Measurements from ENCODE around the gene SLCO2A1. TPM values are rescaled to one million over a fixed set of nuclear protein-coding genes. Genes with fewer than 3 reads are reported as not detected.
A peak's percentile ranks its signal among the peaks of the same experiment; 100 is the strongest.

Gene SLCO2A1
- total RNA-seq, 1 donor from 2014 or later = 40.1 TPM

DNA sequence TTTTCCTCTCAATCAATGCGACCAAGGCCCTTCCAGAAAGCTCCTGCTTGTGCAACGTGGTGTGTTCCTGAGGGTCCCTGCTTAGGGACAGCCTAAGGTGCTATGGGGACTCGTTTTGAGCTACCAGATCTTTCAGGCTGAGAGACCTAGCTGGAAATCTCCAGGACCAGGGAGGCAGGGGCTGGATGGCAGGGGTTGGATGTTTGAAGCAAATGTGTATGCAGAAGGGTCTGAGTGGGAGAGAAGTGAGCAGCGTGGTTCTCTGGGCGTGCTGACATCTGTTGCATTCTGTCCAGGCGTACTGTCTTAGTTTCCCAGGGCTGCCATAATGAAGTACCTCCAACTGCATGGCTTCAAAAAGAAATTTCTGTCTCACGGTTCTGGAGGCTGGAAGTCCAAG is 31.7 kb upstream of the SLCO2A1 start:
- DNase-seq (ENCODE audit: low spot score) = no peak

DNA sequence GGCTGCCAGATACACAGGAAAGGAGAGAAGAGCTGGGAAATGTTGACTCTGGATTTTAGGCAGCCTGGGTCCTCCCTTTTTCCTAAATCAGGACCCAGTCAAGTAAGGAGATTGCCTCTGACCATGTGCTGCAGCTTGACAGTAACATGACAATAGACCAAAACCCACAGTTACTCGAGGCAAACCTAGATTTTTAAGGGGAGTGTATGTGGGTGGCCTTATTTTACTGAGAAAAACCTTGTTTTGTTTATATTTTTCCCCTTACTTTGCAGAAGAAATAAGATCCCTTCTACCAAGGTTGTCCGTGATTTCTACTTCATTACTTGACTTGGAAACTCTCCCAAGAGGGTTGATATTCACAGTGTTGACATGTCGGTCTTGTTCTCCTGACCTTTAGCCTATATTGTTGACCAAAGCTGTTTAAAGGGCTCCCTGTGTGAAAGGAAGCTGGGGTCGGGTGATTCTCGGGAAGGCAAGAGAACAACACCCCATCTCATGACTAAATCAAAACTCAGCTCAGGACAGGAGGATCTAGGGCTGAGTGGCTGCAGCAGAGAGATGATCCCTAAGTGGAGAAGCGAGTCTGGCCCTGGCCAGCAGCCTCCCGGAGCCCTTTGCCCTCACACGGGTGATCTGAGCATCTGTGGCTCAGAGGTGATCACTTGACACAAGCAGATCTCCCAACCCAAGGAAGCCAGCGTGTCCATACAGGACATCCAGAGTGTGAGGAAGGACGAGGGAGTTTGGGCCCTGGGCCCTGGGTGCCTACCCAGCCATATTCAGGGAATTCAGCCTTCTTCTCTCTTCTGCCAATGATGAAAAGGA is 31.0 kb upstream of the SLCO2A1 start:
- no peak for DNase-seq (ENCODE audit: low spot score)

DNA sequence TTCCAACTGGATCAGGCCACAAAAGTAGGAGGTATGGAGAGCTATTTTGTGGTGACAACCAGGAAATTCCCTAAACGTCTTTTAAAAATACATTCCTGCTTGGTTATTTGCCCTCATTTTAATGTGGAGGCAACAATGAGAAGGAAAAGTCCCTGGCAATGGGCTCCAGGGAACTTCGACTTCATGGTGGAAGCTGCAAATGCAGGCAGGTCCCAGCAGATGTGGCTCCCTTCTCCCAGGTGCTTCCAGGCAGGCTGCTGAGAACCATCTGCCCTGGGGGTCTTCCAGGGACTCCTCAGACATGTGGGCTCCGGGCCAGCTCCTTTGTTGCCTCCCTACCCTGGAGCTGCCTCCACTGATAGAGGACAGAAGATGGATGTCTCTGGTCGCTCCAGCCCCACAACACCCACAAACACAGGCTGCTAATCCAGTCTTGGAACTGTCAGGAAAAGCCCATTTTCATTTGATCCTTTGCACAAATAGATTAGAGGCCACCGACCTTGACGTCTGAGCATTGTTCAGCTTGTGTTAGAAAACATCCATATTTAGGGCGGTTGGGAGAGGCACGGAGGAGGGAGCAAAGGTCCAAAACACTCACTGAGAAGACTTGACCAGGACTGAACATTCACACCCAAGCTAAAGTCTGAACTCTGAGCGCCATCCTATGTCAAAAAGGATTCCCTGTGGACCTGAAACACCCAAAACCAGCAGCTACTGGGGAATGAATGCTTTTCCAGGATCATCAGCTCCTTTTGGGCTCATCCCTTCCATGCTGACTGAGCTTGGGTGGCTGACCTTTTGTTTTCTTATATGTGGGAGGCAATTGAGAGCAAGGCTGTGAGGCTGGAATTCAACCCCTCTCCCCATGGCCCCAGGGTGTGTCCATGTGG is 30.2 kb upstream of the SLCO2A1 start:
- no peak for DNase-seq (ENCODE audit: low spot score)

DNA sequence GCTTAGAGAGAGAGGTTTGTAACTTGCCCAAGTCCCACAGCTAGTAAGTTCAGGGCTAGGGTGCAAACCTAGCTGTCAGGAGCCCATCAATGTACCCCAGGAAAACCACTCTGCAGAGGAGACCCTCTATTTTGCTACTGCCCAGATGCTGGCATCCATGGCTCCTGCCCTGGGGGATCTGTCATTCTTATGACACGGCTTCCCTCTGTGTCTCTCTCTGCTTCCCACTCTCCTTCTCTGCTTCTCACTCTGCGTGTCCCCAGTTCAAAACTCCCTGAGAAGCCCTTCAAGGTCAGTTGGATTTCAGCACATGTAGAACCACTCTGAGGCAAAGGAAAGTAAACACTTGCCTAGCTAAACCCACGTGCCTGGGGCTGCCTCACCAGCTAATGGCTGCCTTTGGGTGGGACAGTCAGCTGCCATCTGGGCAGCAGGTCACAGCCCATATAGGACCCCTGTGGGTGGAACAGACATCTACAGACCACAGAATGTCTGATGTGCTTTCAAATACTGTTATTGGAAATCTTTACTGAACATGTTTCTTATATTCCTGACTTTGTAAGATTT is 29.4 kb upstream of the SLCO2A1 start:
- no peak for DNase-seq (ENCODE audit: low spot score)

DNA sequence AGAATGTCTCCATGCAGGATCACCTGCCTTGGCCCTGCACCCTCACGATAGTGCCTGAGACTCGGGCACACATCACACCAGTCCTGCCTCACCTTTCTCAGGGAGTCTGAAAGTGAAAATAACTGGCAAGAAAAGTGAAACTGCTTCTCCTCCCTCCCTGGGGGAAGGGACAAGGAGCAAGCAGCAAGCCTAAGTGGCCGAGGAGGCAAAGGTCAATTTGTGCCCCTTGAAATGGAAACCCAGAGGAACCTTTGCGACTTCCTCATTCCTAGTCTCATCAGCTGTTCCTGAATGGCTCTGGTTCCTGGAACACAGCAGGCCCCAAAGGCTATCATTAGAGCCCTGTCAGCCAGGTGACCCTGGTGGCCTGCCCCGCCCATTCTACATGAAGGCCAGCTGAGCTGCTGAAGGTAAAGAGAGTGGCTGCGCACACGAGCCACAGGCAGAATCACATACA is 28.0 kb upstream of the SLCO2A1 start:
- peak; percentile 81 for DNase-seq (ENCODE audit: low spot score)

DNA sequence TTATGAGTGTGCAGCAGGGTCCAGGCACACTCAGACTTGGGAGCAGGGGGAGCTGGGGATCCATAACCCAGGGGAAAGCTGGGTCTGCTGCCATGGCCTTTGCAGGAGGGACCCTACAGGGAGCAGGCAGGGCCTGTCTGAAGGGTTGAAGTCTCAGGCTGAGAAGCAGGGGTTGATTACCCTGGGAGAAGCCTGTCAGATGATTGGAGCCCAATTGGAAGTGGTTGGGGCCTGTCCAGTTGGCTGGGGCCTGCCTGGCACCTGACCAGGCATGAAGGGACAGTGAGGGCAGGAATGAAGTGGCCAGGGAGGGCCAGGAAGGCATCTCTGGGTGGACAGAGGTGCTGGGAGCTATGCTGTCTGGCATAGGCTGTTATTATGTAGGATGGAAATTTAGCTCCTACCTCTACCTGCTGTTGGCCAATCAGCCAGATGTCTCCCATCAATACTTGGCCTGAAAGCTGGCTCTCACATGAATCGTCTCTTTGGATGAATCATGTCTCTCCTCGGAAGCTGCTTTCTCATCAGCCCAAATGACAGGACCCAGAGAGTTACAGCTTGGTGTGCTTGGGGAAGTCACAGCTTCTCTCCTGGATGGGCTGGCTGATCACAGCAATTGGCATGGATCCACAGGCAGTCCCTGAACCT is 27.4 kb upstream of the SLCO2A1 start:
- peak; percentile 62 for DNase-seq (ENCODE audit: low spot score)

DNA sequence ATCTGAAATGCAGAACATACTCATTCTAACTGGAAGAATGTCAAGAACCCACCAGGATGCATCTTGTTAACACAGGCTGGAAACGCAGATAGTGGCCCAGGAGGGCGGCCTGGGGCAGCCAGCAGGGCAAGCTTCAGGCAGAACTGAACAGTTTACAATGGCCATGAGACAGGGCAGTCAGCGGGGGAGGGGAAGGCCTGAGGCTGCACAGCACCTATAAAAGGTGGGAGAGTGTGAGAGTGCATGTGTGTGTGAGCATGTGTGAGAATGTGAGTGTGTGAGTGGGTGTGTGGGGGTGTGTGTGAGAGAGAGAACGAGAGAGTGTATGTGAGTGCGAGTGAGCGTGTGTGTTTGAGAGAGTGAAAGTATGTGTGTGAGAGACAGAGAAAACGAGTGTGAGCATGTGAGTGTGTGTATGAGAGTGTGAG is 26.8 kb upstream of the SLCO2A1 start:
- DNase-seq (ENCODE audit: low spot score) = peak; percentile 76

DNA sequence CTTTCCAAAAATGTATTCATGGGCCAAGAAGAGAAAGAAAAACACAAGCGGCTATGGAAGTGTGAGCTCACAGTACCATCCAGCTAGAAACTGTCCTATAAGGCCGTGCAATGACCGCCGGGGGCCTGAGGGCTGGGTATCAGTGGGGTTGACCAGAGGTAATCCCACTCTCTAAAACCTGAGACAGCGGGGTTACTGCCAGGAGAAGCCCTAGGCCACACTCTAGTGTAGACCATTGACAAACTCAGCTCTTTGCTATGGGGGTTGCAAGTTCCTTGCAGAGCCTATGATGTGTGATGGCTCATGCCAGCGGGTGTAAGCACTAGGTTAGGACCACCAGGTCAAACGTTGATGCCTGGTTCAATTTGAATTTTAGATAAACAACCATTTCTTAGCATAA is 25.9 kb upstream of the SLCO2A1 start:
- no peak for DNase-seq (ENCODE audit: low spot score)

DNA sequence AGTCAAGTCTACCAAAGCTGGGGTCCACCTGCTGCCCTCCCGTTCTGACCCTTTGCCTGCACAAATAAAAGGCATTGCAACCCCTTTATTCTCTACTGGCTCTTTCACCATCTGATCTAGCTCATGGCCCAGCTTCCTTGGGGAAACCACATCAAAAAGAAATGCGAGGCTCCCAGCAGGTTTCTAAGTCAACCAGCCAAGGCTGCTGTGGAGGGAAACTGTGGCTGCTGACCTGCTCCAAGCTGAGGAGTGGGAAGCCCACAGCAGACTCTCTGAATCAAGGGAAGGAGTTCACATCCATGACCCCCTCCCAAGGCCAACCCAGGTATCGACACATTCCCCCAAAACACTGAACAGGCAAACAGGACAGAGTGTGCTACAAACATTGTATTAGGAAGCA is 25.2 kb upstream of the SLCO2A1 start:
- DNase-seq (ENCODE audit: low spot score) = peak; percentile 60

DNA sequence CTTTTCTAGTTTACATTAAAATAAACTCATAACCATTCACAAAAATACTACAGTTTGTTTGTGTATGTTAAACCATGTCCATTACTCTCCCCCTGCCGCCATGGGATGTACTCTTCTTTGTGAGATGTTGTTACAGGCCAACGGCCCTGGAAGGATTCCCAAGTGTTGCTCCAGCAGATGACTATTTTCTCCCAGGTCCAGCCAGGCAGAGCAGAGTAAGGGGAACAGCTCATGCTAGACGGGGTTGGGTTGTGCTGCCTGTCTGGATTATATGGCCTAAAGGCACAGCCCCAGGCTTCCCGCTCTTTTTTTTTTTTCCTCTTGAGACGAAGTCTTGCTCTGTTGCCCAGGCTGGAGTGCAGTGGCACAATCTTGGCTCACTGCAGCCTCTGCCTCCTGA is 24.5 kb upstream of the SLCO2A1 start:
- DNase-seq (ENCODE audit: low spot score) = peak; percentile 37

DNA sequence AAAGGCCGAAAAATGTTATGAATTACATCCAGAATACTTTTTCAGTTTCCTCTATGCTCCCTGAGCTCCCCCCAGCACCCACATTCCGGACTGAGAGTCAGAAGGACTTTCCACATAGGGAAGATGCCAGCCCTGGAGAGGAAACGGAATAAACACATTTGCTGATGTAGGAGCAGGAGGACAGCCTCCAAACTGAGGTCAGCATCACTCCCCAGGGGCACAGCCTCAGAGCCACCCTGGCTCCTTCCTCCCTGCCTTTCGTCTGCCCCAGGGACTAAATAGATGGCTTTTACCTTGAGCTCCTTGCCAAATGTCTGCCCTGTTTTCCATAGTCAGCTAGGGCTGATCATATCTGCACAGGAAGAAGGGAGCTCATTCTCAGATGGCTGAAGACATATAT is 22.6 kb upstream of the SLCO2A1 start:
- no peak for DNase-seq (ENCODE audit: low spot score)

DNA sequence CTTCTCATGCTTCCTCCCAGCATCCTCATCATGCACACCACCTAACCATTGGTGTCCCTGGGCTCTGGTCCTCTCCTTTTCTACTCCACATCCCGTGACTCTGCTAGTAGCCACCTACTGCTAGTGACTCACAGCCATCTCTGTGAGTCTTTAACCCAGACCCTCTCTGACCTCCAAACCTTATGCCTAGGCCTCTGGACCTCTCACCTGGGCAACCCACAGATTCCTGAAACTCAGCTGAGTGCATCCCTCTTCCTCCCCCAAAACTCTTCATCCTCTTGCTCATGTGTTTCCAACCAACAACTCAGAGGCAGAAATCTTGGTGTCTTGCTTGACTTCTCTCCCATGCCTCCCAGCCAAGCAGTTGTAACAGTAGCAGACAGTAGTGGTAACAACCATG is 20.0 kb upstream of the SLCO2A1 start:
- DNase-seq (ENCODE audit: low spot score) = peak; percentile 69

DNA sequence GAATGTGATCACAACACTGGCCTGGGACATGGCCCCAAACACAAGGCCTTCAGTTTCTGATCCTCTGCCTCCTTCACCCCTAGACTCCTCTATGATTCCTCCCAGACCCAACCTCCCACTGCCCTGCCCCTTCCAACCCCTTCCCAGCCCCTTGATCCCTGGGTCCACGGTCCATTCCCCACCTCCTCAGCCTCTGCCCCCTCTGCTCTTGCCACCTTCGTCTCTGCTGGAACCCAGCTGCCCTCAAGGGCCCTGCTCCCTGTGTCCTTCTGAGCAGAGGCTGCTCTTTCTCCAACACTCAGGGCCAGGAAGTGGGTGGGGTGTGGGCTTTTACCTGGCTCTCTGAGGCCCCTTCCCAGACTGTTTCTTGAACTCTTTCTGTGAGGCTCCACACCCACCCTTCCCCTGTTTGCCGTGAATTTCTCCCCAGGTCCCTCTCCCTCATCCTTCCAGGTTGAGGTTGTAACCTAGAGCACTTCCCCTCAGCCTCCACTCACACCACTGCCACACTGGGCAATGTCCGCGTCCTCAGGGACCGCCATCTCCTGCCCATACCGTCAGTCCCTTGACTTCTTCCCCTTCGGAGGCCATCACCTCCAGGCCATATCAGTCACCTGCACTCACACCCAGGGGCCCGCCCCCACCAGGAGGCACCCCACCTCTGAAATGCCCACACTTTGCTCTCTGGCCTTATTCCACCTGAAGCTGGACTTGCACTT is 18.7 kb upstream of the SLCO2A1 start:
- DNase-seq (ENCODE audit: low spot score) = peak; percentile 59

DNA sequence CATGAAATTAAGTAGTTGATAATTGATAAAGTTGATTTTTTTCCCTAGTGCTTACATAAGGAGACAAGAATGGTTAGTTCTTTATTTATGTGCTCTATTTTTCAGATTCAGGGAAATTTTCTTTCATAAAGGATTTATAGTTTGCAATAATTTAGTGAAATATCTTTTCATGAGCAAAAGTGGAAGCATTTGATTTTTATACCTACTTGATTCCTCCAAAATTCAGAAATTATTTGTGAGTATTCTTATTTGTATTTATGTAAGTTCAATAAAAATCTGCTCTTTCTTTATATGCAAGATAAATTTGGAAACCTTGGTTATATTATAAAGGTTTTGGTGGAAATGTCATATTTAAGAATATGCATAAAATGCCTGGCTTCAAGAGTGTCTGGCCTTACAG is 14.7 kb upstream of the SLCO2A1 start:
- DNase-seq (ENCODE audit: low spot score) = no peak

DNA sequence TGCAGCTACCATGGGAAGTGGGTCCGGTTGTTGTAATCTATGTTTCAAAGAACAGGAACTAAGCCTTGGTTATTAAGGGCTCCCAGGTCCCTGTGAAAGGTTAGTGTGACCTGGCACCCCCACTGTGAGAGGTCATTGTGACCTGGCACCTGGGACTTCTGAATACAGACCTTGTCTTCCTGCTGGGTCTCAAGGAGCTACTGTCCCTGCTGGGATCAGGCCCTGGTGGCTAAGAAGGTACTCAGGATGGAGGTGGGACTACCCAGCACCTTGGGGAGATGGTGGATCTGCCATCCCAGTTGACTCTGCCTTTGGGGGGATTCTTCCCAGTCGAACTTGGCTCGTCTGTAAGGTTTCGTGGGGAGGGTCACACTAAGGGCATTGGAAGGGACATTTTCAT is 10.3 kb upstream of the SLCO2A1 start:
- peak; percentile 59 for DNase-seq (ENCODE audit: low spot score)

DNA sequence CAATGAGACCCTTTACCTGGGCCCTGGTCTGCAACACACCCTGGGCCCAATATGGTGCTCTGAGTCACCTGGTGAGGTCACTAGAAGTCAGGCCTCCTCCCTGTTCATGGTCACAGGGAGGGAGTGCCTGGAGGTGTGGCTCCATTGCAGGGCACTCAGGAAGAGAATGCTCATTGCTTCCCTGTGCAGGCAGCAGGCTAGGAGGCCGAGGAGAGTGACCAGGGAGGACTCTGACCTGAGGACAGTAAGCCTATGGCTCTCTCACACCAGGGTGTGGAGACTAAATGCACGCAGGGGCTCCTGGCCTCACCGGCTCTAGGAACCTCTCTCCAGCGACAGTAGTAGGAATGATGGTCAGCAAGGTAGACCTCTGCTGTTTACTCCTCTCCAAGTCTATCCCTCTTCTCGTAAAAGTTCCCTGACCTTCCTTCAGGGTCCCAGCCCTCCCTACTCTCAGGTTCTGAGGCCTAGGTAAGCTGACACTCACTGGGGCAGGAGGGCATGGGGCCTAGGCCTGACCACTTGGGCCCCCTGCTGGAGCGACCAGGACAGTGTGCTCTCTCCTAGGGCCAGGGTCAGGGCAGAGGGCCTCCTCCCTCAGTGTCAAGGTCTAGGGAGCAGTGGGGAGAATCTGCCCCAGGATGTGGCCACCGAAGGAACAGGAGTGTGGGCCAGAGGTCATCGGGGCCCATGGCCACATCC is 9.6 kb upstream of the SLCO2A1 start:
- DNase-seq (ENCODE audit: low spot score) = peak; percentile 79

DNA sequence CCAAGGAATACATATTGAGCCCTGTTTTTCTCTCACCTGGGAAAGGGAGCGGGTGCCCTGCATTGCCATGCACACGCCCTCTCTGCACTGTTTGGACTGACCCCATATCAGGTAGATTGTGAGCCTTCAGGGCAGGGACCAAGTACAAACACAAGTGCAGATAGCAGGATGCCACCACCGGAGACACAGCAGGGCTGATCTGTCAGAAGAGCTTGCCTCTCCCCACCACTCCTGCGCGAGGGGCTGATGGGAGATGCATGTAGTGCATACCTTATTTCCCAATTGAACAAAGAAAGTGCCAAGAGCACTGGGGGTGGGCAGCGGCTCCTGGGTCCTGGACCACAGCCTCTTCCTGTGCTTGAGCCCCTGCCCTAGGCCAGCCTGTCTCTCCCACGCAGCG is 9.0 kb upstream of the SLCO2A1 start:
- peak; percentile 57 for DNase-seq (ENCODE audit: low spot score)

DNA sequence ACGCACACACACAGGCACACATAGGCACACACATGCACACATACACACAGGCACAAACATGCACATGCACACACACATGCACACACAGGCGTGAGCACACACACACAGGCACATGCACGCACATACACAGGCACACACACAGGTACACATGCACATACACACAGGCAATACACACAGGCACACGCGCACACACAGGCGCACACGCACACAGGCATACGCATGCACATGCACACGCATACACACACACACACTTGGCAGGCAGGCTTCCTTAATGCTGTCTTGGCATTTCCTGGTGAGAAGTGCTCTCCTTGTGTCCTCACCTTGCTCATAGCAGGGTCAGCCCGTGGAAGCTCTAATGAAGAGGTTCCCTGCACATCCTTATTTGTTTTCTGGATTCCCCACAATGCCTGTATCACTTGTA is 8.4 kb upstream of the SLCO2A1 start:
- DNase-seq (ENCODE audit: low spot score) = no peak

DNA sequence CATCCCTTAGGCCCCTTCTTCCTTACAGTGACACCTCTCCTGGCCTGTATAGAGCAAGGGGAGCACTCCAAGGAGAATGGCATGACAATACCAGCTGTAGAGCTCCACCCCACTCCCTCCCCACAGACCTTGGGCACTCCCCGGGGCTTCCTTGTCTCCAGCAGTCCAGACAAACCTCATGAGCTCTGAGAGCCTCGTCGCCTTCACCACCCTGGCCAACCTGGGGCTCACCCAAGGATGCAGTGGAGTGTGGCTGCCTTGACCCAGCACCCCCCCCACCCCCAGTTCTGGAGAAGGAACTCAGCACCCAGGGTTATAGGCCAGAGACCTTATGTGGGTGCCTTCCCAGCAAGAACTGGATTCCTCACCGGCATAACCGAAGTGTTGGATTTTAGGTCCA is 7.4 kb upstream of the SLCO2A1 start:
- DNase-seq (ENCODE audit: low spot score) = peak; percentile 59

DNA sequence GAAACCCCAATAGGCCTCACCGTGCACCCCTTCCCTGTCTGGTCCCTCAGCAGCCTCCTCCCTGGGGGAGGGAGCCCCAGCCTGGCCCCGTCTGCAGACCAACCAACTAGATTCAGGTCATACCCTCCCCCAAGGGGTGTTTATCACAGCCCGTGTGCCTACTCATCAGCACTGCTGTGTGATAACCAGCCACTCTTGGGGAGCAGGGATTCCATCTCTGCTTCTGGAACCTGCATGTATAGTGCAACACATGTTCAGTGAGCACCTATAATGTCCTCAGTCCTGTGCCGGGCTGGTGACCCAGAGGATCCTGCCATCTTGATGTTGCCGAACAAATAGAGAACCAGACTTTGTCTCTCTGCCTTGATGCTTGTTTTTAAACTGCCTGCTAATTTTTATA is 6.6 kb upstream of the SLCO2A1 start:
- no peak for DNase-seq (ENCODE audit: low spot score)
